ENCODE results near the gene CMTM8. TPM values are rescaled to one million over a fixed set of nuclear protein-coding genes. Genes with fewer than 3 reads are reported as not detected.

Gene CMTM8
- total RNA-seq, 2 donors from 2014 or later = 5.8 to 11.6 TPM

GRCh38 chr3:32306072-32306471, 67.6 kb downstream of the CMTM8 start:
- DNase-seq = no peak
- Histone ChIP-seq H3K4me1 (ENCODE audit: control insufficient read depth, insufficient read depth, low read length) (no peaks in the 10 kb centered on the region), H3K9ac (ENCODE audit: extremely low read depth, low read length, poor library complexity, severe bottlenecking) (no peak overlapping the region), H3K27me3 (ENCODE audit: control insufficient read depth, insufficient read depth, low read length, poor library complexity, severe bottlenecking) (no peaks in the 10 kb centered on the region), H3K9me3 (ENCODE audit: control insufficient read depth, low read length) (no peaks in the 10 kb centered on the region), H3K4me3 (ENCODE audit: low read length) (no peak overlapping the region), H3K36me3 (ENCODE audit: control insufficient read depth, insufficient read depth, low read length) (no peaks in the 10 kb centered on the region), H3K27ac (ENCODE audit: low read depth, low read length) (no peak overlapping the region)
- TF ChIP-seq CTCF (conservative IDR thresholded peaks at IDR 0.05) = no peak
- Mint-ChIP-seq H3K9me3 (no peaks in the 10 kb centered on the region), H3K4me1 (peaks cover 27% of the 10 kb centered on the region), H3K4me3 (no peak overlapping the region), H3K27ac (no peak overlapping the region), H3K36me3 (ENCODE audit: low read depth) (no peaks in the 10 kb centered on the region), H3K27me3 (ENCODE audit: insufficient read depth) (no peaks in the 10 kb centered on the region)
- 80 to 92% methylated on average over 1 to 3 of the region's 3 CpGs for WGBS, 2 experiments (ENCODE audit: insufficient coverage in 1 of 2, insufficient read length in 1 of 2)

- Histone ChIP-seq H3K4me1 (ENCODE audit: control insufficient read depth, insufficient read depth, low read length) (no peaks in the 10 kb centered on the region), H3K9me3 (ENCODE audit: control insufficient read depth, low read length) (no peaks in the 10 kb centered on the region), H3K9ac (ENCODE audit: extremely low read depth, low read length, poor library complexity, severe bottlenecking) (no peak overlapping the region), H3K4me3 (ENCODE audit: low read length) (no peak overlapping the region), H3K36me3 (ENCODE audit: control insufficient read depth, insufficient read depth, low read length) (no peaks in the 10 kb centered on the region), H3K27ac (ENCODE audit: low read depth, low read length) (no peak overlapping the region), H3K27me3 (ENCODE audit: control insufficient read depth, insufficient read depth, low read length, poor library complexity, severe bottlenecking) (no peaks in the 10 kb centered on the region)
- H3K4me1 Mint-ChIP-seq = peaks cover 31% of the 10 kb centered on the region
- DNase-seq = no peak
- 82 to 85% methylated on average over 2 to 3 of the region's 3 CpGs for WGBS, 2 experiments (ENCODE audit: insufficient coverage in 1 of 2, insufficient read length in 1 of 2)
- no peaks in the 10 kb centered on the region for H3K9me3 Mint-ChIP-seq
- no peak overlapping the region for H3K4me3 Mint-ChIP-seq
- H3K27me3 Mint-ChIP-seq (ENCODE audit: insufficient read depth) = no peaks in the 10 kb centered on the region
- H3K36me3 Mint-ChIP-seq (ENCODE audit: low read depth) = no peaks in the 10 kb centered on the region
- TF ChIP-seq CTCF (conservative IDR thresholded peaks at IDR 0.05) = no peak
- H3K27ac Mint-ChIP-seq = no peak overlapping the region
Observed at GRCh38 chr3:32307591-32307990, 69.1 kb downstream of the CMTM8 start.

- no peaks in the 10 kb centered on the region for H3K9me3 Mint-ChIP-seq
- Histone ChIP-seq H3K4me1 (ENCODE audit: control insufficient read depth, insufficient read depth, low read length) (no peaks in the 10 kb centered on the region), H3K4me3 (ENCODE audit: low read length) (no peak overlapping the region), H3K27me3 (ENCODE audit: control insufficient read depth, insufficient read depth, low read length, poor library complexity, severe bottlenecking) (no peaks in the 10 kb centered on the region), H3K36me3 (ENCODE audit: control insufficient read depth, insufficient read depth, low read length) (no peaks in the 10 kb centered on the region), H3K9ac (ENCODE audit: extremely low read depth, low read length, poor library complexity, severe bottlenecking) (no peak overlapping the region), H3K27ac (ENCODE audit: low read depth, low read length) (no peak overlapping the region), H3K9me3 (ENCODE audit: control insufficient read depth, low read length) (no peaks in the 10 kb centered on the region)
- no peak overlapping the region for H3K4me3 Mint-ChIP-seq
- no peaks in the 10 kb centered on the region for H3K36me3 Mint-ChIP-seq (ENCODE audit: low read depth)
- DNase-seq = no peak
- H3K27ac Mint-ChIP-seq = no peak overlapping the region
- H3K27me3 Mint-ChIP-seq (ENCODE audit: insufficient read depth) = no peaks in the 10 kb centered on the region
- 91 to 100% methylated on average over 1 to 3 of the region's 4 CpGs for WGBS, 2 experiments (ENCODE audit: insufficient coverage in 1 of 2, insufficient read length in 1 of 2)
- H3K4me1 Mint-ChIP-seq = peaks cover 23% of the 10 kb centered on the region
- no peak for TF ChIP-seq CTCF (conservative IDR thresholded peaks at IDR 0.05)
Observed at GRCh38 chr3:32308378-32308777, 69.9 kb downstream of the CMTM8 start.
